Cardiac muscle cell (in vitro differentiated cells and primary cell): ENCODE results near the gene BRD3. TPM values are rescaled to one million over a fixed set of nuclear protein-coding genes. Genes with fewer than 3 reads are reported as not detected.

ENCODE experiments used
- DNase-seq, 2 donors: peaks; one replicate each; pipeline versions ENCODE4 v3.0.0 to v3.0.0-alpha.2; 2010 to 2017; ENCODE audit warnings: low read depth in 1 of 2, low spot score in 1 of 2
- H3K27ac ChIP-seq: fragments of 200-600 bp; sonication (generic); 2 replicates; pipeline ENCODE4 v1.5.1; 2016
- H3K27me3 ChIP-seq: fragments of 200-600 bp; sonication (generic); 2 replicates; pipeline ENCODE4 v1.6.0; 2016; ENCODE audit warnings: control low read depth
- H3K36me3 ChIP-seq: fragments of 200-600 bp; sonication (generic); 2 replicates; pipeline ENCODE4 v1.5.1; 2016; ENCODE audit warnings: control low read depth
- H3K4me1 ChIP-seq: fragments of 200-600 bp; sonication (generic); 2 replicates; pipeline ENCODE4 v1.8.1; 2017; ENCODE audit warnings: low read depth, mild to moderate bottlenecking, mixed run types
- H3K4me3 ChIP-seq: fragments of 200-600 bp; sonication (generic); 2 replicates; pipeline ENCODE4 v1.5.1; 2016; ENCODE audit warnings: mild to moderate bottlenecking
- H3K9me3 ChIP-seq: fragments of 200-600 bp; sonication (generic); 2 replicates; pipeline ENCODE4 v1.5.1; 2017; ENCODE audit warnings: low read depth, mild to moderate bottlenecking, control low read depth
- polyA plus RNA-seq: library from polyadenylated mRNA; unstranded; fragments of >200 nt; fragmentation: Nextera tagmentation; extraction: Ambion mirVana; gene quantifications from 2 replicates; pipeline ENCODE4 v1.2.1, GENCODE V29; 2016
- total RNA-seq: library from RNA; depleted of rRNA; stranded (reverse); fragments of >200 nt; gene quantifications from 2 replicates; pipeline ENCODE4 v1.2.3, GENCODE V29; 2016
- TF ChIP-seq, protein P1 (sequence below): IDR thresholded peaks from 2 replicates; pipeline ENCODE4 v1.5.1; 2012; ENCODE audit warnings: low read depth, mild to moderate bottlenecking, low read length

The BRD3 gene
- total and polyA plus RNA-seq, 2 experiments from 2014 or later, result 42.6 to 44.9 TPM

DNA sequence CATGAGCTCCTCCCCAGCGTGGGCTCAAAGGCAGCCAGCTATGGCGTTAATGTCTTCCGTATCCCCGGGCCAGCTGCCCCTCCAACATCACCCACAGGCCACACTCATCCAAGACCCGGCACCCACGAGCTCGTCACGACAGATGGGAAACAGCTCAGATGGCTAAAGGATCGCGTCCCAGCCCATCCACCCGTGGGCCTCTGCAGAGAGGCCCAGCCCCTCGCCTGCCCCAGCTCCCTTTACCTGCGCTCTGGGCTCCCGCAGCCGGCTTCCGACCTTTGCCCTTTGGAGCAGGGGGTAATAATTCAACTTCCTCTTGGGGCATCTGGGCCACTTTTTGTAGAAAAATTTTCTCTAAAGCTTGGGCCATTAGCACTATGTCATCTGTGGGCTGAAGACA is 16.5 kb downstream of the BRD3 start:
- DNase-seq, result no peak
- Histone ChIP-seq H3K36me3 (peaks cover 31% of the 10 kb centered on the region), H3K4me1 (no peaks in the 10 kb centered on the region)

DNA sequence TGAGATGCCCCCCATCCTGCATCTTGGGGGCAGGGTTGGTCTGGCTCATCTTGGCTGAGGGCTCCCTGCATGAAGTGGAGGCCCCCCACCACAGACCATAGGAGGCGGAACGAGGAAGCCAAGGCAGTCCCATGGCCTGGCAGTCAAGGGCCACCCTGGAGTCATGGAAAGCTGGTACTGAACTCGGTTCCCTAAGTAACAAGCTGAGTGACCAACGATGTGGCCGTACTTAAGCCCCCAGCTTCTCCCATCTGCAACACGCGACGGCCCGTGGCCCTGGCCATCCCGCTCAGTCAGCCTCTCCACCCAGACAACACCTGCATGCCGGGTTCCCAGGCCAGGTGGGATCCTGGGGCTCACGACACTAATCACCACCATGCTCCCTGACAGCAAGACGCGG is 17.1 kb downstream of the BRD3 start:
- Histone ChIP-seq H3K36me3 (peaks cover 34% of the 10 kb centered on the region), H3K27me3 (no peaks in the 10 kb centered on the region), H3K9me3 (no peaks in the 10 kb centered on the region), H3K4me1 (no peaks in the 10 kb centered on the region), H3K27ac (no peak overlapping the region), H3K4me3 (no peak overlapping the region)
- TF ChIP-seq, protein P1, sequence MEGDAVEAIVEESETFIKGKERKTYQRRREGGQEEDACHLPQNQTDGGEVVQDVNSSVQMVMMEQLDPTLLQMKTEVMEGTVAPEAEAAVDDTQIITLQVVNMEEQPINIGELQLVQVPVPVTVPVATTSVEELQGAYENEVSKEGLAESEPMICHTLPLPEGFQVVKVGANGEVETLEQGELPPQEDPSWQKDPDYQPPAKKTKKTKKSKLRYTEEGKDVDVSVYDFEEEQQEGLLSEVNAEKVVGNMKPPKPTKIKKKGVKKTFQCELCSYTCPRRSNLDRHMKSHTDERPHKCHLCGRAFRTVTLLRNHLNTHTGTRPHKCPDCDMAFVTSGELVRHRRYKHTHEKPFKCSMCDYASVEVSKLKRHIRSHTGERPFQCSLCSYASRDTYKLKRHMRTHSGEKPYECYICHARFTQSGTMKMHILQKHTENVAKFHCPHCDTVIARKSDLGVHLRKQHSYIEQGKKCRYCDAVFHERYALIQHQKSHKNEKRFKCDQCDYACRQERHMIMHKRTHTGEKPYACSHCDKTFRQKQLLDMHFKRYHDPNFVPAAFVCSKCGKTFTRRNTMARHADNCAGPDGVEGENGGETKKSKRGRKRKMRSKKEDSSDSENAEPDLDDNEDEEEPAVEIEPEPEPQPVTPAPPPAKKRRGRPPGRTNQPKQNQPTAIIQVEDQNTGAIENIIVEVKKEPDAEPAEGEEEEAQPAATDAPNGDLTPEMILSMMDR, result no peak
- DNase-seq, result no peak

More for the DNA sequence above, 16.5 kb downstream of the BRD3 start:
- H3K4me3 ChIP-seq, result no peak overlapping the region
- no peaks in the 10 kb centered on the region for H3K27me3 ChIP-seq
- TF ChIP-seq, protein P1, result no peak
- H3K9me3 ChIP-seq, result no peaks in the 10 kb centered on the region
- no peak overlapping the region for H3K27ac ChIP-seq

DNA sequence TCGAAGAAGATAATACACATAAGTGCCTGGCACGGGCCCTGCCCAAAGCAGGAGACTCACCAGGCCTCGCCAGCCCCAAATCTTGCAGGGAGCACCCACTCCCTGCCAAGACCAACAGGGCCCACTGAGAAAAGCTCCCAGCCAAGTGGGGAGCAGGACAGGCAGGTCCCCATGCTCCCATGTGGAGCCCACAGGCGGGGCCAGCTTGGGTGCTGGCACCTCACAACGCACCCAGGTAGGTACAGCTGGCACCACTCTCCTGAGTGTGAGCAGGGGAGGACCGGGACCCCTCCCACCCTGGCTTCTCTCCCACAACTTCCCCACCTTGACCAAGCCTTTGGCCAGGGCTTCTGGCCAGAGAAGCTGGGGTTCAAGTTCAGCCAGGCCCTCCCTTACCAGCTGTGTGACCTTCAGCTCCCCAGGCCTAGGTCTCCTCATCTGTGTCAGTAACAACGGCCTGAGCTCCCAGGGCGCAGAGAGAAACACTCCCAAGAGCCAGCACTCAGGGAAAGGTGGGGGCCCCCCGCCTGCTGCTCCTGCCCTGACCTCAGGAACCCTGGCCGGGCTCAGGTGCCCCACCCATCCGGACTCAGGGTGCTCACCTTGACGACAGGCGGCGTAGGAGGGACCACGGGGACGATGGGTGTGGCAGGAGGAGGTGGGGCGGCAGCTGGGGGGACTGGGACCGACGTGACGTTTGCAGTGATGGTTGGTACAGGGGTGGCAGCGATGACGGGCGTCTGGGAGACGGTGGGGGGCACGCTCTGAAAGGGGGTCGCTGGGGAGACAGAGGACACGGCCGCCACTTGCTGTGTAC is 17.8 kb downstream of the BRD3 start:
- Histone ChIP-seq H3K27me3 (no peaks in the 10 kb centered on the region), H3K4me1 (no peaks in the 10 kb centered on the region), H3K36me3 (peaks cover 41% of the 10 kb centered on the region), H3K4me3 (no peak overlapping the region), H3K9me3 (no peaks in the 10 kb centered on the region), H3K27ac (no peak overlapping the region)
- no peak for DNase-seq
- TF ChIP-seq, protein P1, result no peak

GRCh38 chr9:134049236-134049635 is 18.6 kb downstream of the BRD3 start:
- H3K36me3 ChIP-seq, result peaks cover 45% of the 10 kb centered on the region
- TF ChIP-seq, protein P1, result no peak
- H3K4me1 ChIP-seq, result no peaks in the 10 kb centered on the region

GRCh38 chr9:134048582-134048968 is 19.3 kb downstream of the BRD3 start:
- H3K36me3 ChIP-seq, result peaks cover 47% of the 10 kb centered on the region
- TF ChIP-seq, protein P1, result no peak

More at GRCh38 chr9:134049236-134049635, 18.6 kb downstream of the BRD3 start:
- no peak for DNase-seq
- Histone ChIP-seq H3K9me3 (no peaks in the 10 kb centered on the region), H3K4me3 (no peak overlapping the region), H3K27me3 (no peaks in the 10 kb centered on the region), H3K27ac (no peak overlapping the region)

More at GRCh38 chr9:134048582-134048968, 19.3 kb downstream of the BRD3 start:
- DNase-seq, result no peak
- Histone ChIP-seq H3K9me3 (no peaks in the 10 kb centered on the region), H3K4me3 (no peak overlapping the region), H3K4me1 (no peaks in the 10 kb centered on the region), H3K27me3 (no peaks in the 10 kb centered on the region), H3K27ac (no peak overlapping the region)
